ENCODE measurements around the gene TRAM2.

TRAM2 gene

DNA sequence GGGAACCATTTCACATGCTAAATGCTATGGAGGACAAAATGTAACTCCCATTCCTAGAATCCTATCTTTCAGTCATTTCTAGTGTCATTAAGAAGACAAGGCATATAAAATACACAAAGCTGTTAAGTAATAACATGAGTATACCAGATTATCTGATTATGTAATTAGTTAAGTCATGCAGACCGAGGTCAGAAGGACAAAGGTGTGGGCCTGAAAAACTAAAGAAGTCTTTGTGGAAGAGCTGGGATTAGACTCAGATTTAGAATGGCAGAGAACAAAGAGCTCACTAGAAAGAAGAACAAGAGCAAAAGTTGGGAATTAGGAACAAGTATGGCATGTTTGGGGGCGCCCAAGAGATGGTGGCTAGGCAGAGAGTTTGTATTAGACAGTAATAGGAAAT is 119.8 kb downstream of the TRAM2 start:
- H3K27ac ChIP-seq = no peak overlapping the region
- no peaks in the 10 kb centered on the region for H3K27me3 ChIP-seq
- no peak overlapping the region for H3K9ac ChIP-seq
- H4K20me1 ChIP-seq = no peaks in the 10 kb centered on the region
- peaks cover 0 to 8% (median 2%) of the 10 kb centered on the region in 10 experiments; a peak in 7 of 20 replicates for H3K4me1 ChIP-seq
- H3K4me3 ChIP-seq = no peak overlapping the region
- H3K9me3 ChIP-seq (replicated peaks in 1 of 11) = peaks cover 5 to 13% (median 8%) of the 10 kb centered on the region in 11 experiments; a peak in 14 of 22 replicates
- no peak for TF ChIP-seq Cebpa-rat (IDR thresholded peaks at IDR 0.05)
- peaks cover 0 to 24% (median 9%) of the 10 kb centered on the region in 11 experiments; a peak in 8 of 22 replicates for H3K36me3 ChIP-seq
- H3K4me2 ChIP-seq = no peak overlapping the region

DNA sequence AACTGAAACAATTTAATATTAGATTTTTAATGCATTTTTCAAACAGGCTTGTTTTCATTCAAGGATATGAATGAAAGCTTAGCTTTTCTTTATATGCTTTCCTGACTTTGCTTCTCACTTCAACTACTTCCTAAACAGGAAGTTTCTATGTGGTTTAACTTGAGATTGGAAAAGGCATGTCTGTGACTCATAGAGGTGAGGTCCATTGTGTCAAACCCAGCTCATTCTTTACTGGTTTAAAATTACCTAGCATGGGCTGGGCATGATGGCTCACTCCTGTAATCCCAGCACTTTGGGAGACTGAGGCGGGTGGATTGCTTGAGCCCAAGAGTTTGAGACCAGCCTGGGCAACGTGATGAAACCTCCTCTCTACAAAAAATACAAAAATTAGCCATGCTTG is 122.3 kb downstream of the TRAM2 start:
- peak overlapping the region in 3 of 11 experiments; percentile 1 to 9 (median 6); a peak in 1 of 22 replicates for H3K4me2 ChIP-seq

More for the DNA sequence above, 122.3 kb downstream of the TRAM2 start:
- Histone ChIP-seq H4K20me1 (no peaks in the 10 kb centered on the region), H3K4me3 (no peak overlapping the region), H3K9me3 (replicated peaks in 1 of 11) (peaks cover 23 to 33% (median 27%) of the 10 kb centered on the region in 11 experiments), H3K4me1 (peaks cover 0 to 8% (median 2%) of the 10 kb centered on the region in 10 experiments; a peak in 7 of 20 replicates), H3K27ac (no peak overlapping the region), H3K27me3 (no peaks in the 10 kb centered on the region), H3K36me3 (peaks cover 1 to 39% (median 21%) of the 10 kb centered on the region in 11 experiments; a peak in 16 of 22 replicates), H3K9ac (no peak overlapping the region)
- TF ChIP-seq Cebpa-rat (IDR thresholded peaks at IDR 0.05) = no peak
